NCI-H226 (cell line): ENCODE results near the gene FOXP3.

ENCODE experiments used
- DNase-seq: peaks from one replicate; pipeline ENCODE4 v3.0.0-alpha.2; 2015

Gene FOXP3

DNA sequence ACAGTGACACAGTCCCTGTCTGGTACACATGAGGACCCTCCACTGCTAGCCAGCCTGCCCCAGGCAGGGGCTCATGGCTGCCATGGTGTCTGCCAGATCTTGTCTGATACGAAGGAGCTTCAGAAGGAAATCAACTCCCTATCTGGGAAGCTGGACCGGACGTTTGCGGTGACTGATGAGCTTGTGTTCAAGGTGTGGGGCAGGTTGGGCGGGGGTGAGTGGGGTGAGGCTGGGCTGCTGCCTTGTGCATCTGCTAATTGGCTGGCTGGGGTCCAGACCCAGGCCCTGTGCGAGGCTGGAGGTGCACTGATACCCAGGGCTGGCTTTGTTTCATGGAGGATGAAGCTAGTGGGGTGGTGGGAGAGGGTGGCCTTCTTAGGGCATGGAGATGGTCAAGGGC, 15.4 kb downstream of the FOXP3 start:
- no peak for DNase-seq

DNA sequence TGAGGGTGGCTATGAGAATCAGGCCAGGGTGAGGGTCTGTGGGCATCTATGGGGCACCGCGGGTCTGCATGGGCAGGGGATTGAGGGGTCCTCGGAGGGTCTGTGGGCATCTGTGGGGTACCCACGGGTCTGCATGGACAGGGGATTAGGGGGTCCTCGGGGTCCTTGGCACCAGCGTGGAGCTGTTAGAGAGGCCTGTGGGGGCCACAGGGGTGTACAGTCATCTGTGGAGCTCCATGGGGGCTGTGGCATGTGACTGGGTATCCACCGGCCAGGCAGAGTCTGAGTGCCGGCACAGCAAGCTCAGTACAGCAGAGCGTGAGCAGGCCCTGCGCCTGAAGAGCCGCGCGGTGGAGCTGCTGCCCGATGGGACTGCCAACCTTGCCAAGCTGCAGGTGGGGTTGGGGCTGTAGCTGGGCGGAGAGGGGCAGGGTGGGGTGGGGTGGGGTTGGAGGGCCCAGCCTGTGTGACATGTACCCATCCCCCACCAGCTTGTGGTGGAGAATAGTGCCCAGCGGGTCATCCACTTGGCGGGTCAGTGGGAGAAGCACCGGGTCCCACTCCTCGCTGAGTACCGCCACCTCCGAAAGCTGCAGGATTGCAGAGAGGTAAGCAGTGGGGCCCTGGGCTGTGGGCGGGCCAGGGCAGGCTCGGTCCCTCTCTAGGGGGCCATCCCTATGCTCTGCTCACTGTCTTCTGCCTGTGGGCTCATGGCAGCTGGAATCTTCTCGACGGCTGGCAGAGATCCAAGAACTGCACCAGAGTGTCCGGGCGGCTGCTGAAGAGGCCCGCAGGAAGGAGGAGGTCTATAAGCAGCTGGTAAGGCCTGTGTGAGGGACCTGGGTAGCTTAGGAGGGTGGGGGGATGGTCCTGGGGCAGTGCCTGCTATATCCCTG, 16.3 kb downstream of the FOXP3 start:
- DNase-seq: no peak

DNA sequence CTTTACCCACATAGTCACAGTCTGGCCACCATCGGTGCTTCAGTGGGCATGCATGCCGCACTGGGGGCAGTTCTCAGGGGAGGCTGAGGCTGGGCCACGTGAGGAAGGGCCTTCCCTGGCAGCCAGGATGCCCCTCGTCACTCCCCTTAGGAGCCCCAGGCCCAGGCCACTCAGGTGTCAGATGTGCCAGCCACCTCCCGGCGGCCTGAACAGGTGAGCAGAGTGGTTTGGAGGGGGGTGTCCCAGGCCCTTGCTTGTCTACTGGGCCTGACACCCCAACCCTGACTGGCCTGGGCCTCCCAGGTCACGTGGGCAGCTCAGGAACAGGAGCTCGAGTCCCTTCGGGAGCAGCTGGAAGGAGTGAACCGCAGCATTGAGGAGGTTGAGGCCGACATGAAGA, 17.2 kb downstream of the FOXP3 start:
- DNase-seq: no peak

- no peak for DNase-seq
Measured at GRCh38 chrX:49246541-49246940, 18.0 kb downstream of the FOXP3 start.

GRCh38 chrX:49244207-49244606, 20.3 kb downstream of the FOXP3 start:
- no peak for DNase-seq

- no peak for DNase-seq
Measured at GRCh38 chrX:49243166-49243565, 21.3 kb downstream of the FOXP3 start.

GRCh38 chrX:49242545-49243066, 21.9 kb downstream of the FOXP3 start:
- DNase-seq: no peak

DNA sequence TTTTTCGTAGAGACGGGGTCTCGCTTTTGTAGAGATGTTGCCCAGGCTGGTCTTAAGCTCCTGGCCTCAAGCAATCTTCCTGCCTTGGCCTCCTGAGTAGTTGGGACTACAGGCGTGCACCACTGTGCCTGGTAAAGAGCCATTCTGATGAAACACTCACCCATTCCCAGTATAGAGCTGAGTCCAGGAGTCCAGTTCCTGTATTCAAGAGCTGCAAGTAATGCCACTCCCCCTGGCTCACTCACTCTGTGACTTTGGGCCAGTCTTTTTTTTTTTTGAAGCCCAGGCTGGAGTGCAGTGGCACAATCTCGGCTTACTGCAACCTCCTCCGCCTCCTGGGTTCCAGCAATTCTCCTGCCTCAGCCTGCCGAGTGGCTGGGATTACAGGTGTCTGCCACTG, 25.8 kb downstream of the FOXP3 start:
- DNase-seq: no peak

GRCh38 chrX:49237060-49237459, 27.4 kb downstream of the FOXP3 start:
- no peak for DNase-seq

- DNase-seq: no peak
Measured at GRCh38 chrX:49233887-49234555, 30.5 kb downstream of the FOXP3 start.

- DNase-seq: no peak
Measured at GRCh38 chrX:49233176-49233575, 31.3 kb downstream of the FOXP3 start, which contains the start of gene CACNA1F. TSS of gene CACNA1F (minus strand) at chrX:49233340. CDS start at chrX:49233309, 31 bp downstream.

- DNase-seq: no peak
Measured at GRCh38 chrX:49232525-49232924, 32.0 kb downstream of the FOXP3 start.

GRCh38 chrX:49231333-49232000, 33.0 kb downstream of the FOXP3 start:
- no peak for DNase-seq

GRCh38 chrX:49230500-49231232, 33.8 kb downstream of the FOXP3 start:
- DNase-seq: peak; percentile 69

DNA sequence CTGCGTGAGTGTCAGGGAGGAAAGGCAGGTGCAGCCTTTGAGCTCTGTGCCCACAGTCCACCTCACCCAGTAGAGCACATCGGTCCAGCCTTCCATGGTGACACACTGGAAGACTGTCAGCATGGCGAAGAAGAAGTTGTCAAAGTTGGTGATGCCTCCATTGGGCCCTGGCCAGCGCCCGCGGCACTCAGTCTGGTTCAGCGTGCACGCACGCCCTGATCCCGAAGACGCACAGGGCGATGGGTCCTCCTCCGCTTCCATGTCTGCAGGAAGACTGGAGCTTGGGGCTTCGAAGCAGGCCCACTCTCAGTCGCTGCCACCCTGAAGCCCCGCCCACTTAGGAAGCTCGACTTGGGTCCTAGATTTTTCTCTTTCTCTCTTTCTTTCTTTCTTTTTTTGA, 36.3 kb downstream of the FOXP3 start:
- no peak for DNase-seq

DNA sequence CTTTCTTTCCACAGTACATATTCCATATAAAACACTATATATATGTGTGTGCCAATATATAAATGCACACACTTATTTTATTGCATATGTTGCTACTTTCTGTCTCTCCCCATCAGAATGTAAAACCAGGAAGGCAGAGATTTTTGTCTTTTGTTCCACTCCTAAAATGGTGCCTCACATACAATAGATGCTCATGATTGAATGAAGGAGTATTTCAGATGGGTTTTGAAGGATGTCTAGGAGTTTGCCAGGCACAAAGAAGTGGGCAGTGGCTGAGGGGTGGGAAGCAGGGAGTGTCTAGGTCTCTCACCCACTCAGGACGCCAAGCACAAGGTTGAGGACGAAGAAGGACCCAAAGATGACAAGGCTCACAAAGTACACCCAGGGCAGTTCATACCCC, 36.8 kb downstream of the FOXP3 start:
- DNase-seq: no peak

DNA sequence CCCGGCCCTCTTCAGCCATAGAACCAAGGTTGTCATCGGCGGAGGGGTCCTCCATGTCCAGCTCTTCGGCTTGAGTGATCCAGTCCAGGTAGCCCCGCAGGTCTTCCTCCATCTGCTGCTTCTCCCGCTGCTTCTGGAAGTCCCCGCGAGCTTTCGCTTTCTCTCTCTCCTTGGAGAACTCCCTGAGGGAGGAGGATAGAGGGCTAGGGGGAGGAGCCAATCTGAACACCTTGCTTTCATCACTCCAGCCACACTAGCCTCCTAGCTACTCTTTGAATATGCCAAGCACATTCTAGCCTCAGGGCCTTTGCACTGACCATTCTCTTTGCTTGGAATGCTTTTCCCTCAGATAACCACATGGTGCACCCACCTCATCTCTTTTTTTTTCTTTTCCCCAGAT, 37.6 kb downstream of the FOXP3 start:
- DNase-seq: no peak

DNA sequence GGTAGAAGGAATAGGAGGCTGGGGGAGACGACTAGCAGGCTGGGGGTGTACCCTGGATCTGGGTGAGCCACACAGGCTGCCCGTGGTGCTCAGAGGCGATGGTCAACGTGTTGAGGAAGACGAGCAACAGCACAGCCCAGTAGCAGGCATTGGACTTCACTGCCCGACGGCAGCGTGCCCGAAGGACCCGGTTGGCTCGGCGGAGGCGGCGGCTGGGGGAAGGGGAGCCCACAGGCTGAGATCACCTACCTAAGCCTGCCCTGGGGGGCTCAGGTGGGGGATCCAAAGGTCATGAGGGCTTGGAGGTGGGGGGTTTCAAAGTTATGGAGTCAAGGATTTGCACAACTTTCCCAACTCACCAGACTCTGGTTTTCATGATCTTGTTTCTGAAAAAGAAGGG, 38.7 kb downstream of the FOXP3 start:
- DNase-seq: no peak

GRCh38 chrX:49221868-49222267, 42.6 kb downstream of the FOXP3 start:
- DNase-seq: no peak

GRCh38 chrX:49220100-49220499, 44.4 kb downstream of the FOXP3 start:
- DNase-seq: no peak

DNA sequence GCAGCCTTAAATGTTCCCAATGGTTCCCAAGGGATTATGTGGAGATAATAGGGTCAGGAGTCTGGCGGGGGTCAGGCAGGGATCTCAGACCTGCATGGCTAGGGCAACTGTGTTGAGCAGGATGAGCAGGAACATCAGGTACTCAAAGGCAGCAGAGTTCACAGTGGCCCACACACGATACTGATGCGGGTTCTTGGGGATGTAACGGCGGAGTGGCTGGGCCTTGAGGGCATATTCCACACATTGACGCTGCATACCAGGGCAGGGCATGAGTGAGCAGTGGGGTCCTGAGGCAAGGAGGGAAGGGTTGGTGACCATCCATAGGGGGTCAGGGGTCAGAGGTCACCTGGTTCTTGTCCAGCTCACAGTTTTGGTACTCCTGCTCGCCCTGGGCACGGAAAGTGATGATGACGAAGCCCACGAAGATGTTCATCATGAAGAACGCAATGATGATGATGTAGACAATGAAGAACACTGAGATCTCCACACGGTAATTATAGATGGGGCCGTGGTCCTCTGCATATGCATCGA, 49.4 kb downstream of the FOXP3 start:
- DNase-seq: no peak

- no peak for DNase-seq
Measured at GRCh38 chrX:49214416-49214815, 50.1 kb downstream of the FOXP3 start.

- DNase-seq: no peak
Measured at GRCh38 chrX:49212861-49213260, 51.6 kb downstream of the FOXP3 start.
